Measurements from ENCODE around the gene PRRT2.
"Not testable (repeated sequence)": the region's sequence is repeated elsewhere in the genome, so short reads cannot be mapped to it uniquely, and the experiment has no call there.

Gene PRRT2

DNA sequence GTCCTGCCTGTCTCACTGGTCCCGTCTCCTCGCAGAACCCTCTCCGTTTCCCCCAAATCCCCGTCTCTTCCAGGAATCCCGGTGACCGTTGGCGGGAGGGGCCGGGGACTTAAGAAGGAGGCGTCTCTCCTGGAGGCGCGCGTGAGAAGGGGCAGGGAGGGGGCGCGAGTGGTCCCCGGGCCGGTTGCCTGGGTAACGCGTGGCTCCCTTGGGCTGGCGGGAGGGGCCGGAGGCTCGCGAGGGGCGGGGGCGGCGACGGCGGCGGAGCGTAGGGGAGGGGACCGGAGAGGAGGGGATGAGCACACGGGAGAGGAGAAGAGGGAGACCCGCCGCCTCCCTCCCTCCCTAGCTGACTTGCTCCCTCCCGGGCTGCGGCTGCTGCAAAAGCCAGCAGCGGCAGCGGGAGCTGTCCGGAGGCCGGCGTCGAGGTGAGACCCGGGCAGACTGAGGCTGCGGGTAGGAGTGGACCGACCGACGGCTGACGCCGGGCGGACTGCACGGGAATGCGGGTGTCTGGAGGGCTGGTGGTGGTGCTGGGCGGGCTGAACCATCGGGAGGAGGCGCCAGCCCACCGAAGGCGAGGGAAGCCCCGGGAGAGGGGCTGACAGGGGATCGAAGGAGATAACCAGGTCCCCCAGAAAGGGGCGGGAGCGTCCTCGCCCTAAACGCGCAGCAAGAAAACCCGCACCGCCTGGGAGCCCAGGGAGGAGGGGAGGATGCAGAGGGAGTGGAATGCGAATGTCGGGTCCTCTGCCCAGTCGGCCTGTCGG is at the start of gene PRRT2:
Gene PRRT2 (plus strand): TSS at position 298 of the 770 bp plus-strand sequence. CDS start 862 bp downstream, outside the sequence.
- no peak for DNase-seq (ENCODE audit: low spot score)

DNA sequence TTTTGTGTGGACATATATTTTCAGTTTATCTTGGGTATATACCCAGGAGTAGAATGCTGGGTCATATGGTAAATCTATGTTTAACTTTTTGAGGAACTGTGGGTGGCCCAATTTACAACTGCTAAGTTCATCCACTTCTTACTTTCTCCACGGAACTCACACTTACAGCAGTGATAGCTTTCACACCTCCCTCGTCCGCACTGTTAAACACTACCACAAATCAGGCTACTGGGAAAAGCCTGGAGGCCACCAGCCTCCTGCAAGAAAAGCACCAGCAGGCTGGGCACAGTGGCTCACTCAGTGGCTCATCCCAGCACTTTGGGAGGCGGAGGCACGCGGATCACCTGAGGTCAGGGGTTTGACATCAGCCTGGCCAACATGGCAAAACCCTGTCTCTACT is 48.7 kb upstream of the PRRT2 start:
- no peak for DNase-seq (ENCODE audit: low spot score)

DNA sequence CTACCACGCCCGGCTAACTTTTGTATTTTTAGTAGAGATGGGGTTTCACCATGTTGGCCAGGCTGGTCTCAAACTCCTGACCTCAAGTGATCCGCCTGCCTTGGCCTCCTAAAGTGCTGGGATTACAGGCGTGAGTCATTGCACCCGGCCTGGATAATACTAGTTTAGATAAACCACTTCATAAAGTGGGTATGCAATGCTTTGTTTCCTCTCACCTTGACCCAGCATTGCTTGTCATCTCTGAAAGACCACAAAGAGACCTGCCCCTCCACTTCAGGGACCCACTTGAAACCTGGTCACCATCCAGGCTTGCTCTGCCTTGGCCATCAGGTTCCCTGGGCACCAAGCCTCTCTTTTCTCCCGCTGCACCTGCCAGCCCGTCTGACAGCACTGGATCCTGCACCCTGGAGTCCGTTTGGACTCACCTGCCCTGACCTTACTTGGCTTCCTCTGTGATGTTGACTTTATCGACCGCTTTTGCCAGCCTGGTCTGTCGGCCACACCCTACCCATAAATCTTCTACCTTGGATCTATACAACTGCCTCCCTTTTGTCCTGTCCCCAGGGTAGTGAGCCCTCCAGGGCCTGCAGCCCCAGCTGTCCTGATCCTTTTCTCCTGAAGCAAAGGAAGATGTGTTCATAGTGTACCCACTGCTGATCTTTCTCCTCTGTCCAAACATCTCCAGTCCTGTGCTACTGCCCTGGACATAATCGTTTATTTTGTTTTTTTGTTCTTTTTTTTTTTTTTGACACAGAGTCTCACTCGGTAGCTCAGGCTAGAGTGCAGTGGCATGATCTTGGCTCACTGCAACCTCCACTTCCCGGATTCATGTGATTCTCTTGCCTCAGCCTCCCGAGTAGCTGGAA is 46.6 kb upstream of the PRRT2 start:
- peak; percentile 62 for DNase-seq (ENCODE audit: low spot score)

- no peak for DNase-seq (ENCODE audit: low spot score)
These were observed 45.4 kb upstream of the PRRT2 start for GRCh38 chr16:29766571-29766970.

GRCh38 chr16:29767062-29767461 is 44.9 kb upstream of the PRRT2 start:
- no peak for DNase-seq (ENCODE audit: low spot score)

DNA sequence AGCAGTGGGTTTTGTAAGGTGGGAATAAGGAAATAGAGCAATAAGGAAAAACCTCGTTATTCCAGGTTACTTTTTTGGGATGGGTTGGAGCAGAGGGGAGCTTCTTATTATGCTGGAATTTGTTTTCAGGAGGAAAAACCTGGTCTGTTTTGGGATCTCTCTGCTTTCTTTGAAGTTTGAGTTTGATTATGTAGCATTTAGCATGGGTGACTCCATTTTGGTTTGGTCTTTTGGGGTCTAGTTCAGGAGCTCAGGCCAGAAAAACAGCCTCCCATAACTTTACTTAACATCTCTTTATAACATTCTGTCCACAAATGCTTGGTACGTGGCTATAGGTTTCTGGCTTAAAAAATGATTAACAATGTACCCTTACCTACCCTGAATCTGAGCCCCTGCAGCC is 42.5 kb upstream of the PRRT2 start:
- DNase-seq (ENCODE audit: low spot score) = no peak

DNA sequence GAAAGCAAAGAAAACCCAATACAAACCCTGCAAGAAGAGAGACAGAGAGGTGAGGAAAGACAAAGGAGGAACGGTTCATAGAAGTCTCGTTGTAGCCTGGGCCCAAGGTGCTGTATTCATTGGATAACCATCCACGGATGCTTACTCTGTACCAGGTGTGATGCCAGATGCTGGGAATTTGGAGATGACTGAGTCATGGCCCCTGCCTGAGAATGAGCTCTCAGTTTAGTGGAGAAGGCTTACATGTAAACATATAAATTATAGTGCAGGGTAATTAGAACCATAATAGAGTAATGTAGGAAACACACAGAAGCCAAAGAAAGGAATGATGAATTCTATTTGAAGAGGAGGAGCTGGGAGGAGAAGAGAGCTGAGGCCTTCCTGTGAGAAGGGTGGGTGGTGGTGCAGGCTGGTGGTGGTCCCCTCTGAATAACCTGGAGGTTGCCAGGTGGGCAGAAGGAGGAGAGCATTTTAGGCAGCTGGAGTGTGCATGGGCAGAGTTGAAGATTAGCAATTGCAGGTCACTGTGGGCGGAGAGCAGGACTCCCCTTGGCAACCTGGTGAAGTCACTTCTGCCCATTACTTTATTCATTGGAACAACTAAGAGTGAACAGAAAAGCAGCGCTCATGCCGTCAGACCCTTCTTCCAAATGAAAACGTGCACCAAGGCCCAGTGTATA is 41.6 kb upstream of the PRRT2 start:
- DNase-seq (ENCODE audit: low spot score) = no peak

GRCh38 chr16:29772330-29772729 is 39.7 kb upstream of the PRRT2 start:
- DNase-seq (ENCODE audit: low spot score) = not testable (repeated sequence)

DNA sequence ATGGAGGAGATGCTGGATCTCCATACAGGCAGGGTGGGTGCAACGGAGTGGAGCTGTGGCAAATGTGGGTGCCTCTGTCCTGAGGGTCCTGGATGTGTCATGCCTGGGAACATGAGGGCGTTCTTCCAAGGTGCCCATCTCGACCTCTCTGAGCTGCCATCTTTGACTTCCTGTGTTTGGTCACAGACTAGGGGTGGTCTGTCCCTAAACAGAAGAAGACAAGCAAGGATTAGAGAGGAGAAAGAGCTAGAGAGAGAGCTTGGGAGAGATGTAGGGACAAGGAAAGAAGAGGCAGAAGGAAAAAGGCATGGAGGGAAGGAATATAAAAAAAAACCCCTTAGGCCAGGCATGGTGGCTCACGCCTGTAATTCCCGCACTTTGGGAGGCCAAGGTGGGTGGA is 37.3 kb upstream of the PRRT2 start:
- no peak for DNase-seq (ENCODE audit: low spot score)

DNA sequence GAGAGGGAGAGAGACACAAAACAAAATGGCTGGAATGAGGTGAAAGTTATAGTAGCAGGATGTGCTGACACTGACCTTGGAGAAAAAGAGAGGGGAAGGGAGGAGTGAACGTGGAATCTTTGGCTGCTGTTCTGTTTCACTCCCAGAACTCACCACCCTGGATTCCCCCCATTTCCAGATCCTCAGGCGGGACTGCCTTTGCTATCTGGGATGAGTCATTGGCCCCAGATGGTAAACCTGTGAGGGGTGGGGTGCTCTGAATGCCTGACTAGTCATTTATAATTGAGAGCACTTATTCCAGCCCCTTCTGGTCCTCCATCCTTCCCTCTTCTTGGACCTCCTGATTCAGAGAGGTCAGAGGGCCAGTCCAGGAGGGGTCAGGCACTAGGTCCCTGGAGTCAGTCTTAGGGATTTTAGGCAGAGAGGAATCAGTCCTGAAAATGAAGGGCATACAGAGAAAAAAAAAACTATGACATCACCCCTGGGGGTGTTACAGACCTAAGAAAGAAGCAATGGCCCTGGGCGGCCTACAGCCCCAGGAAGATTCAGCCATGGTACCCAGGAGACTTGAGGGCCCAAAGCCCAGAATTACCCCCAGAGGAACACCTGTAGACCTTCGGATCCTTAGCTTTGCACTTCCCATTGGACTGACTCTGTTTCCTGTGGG is 36.1 kb upstream of the PRRT2 start:
- no peak for DNase-seq (ENCODE audit: low spot score)

- DNase-seq (ENCODE audit: low spot score) = no peak
These were observed 34.2 kb upstream of the PRRT2 start, which contains the start of gene ZG16 for GRCh38 chr16:29777576-29778350. Gene ZG16 (plus strand): TSS chr16:29778256. CDS start chr16:29779267, 1,011 bp downstream.

GRCh38 chr16:29779474-29779873 is 32.5 kb upstream of the PRRT2 start:
- no peak for DNase-seq (ENCODE audit: low spot score)

- DNase-seq (ENCODE audit: low spot score) = not testable (repeated sequence)
These were observed 28.7 kb upstream of the PRRT2 start for GRCh38 chr16:29783094-29783953.

- no peak for DNase-seq (ENCODE audit: low spot score)
These were observed 27.8 kb upstream of the PRRT2 start for GRCh38 chr16:29784157-29784556.

DNA sequence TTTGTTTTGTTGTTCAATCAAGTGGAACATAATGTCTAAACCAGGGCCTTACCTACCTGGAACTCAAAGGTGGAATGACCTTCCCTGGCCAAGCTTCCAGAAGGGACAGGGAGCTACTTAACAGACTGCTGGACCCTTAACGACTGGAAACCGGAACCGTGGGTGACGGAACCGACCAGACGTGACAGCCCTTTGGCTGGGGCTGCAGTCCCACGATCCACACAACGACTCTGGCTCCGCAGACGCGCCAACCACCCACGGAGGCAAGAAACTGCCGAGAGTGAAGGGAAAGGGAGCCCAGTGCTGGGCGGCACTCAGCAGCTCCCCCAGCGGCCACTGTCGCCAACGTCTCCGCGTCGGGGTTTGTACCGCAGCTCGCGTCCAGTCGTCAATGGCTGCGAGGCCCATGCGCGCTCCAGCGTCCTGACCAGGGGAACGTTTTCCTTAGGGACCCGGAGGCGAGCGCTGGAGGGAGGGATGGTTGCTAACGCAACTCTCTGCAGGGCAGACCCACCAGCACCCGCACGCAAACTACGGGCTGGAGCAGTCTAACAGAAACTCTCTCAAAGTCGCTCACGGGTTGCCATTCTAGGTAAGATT is 27.0 kb upstream of the PRRT2 start:
- DNase-seq (ENCODE audit: low spot score) = no peak

DNA sequence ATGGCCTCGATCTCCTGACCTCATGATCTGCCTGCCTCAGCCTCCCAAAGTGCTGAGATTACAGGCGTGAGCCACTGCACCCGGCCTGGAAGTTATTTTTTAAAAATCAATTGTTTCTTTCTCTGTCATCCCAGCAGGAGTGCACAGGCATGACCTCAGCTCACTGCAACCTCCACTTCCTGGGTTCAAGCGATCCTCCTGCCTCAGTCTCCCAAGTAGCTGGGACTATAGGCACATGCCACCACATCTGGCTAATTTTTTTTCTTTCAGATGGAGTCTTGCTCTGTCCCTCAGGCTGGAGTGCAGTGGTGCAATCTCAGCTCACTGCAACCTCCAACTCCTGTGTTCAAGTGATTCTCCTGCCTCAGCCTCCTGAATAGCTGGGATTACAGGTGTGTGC is 24.8 kb upstream of the PRRT2 start:
- not testable (repeated sequence) for DNase-seq (ENCODE audit: low spot score)

- DNase-seq (ENCODE audit: low spot score) = no peak
These were observed 22.2 kb upstream of the PRRT2 start for GRCh38 chr16:29789775-29790182.

GRCh38 chr16:29790183-29790948 is 21.6 kb upstream of the PRRT2 start, which contains the start of gene KIF22:
Gene KIF22 (plus strand): TSS chr16:29790751. CDS start chr16:29790760, 9 bp downstream.
- peak; percentile 96 for DNase-seq (ENCODE audit: low spot score)
